Activated T-cell treated with anti-CD3 and anti-CD28 coated beads, Interleukin-2, amount 50 U/mL, for 4 hours (primary cell): ENCODE results near the gene DCST2. TPM values are rescaled to one million over a fixed set of nuclear protein-coding genes. Genes with fewer than 3 reads are reported as not detected.
"Not testable (repeated sequence)": the region's sequence is repeated elsewhere in the genome, so short reads cannot be mapped to it uniquely, and the experiment has no call there.

Source experiments
- ATAC-seq, 2 donors: fragments of 200-7000 bp; cut with Tn5 transposase; one replicate each; pipeline ENCODE4 v1.10.0; 2021
- DNase-seq: peaks from one replicate; pipeline ENCODE4 v3.0.0-alpha.2; 2020
- H3K27me3 Mint-ChIP-seq: one replicate; pipeline ENCODE4 v1.8.0; 2021; ENCODE audit warnings: low read depth, mixed read lengths
- H3K36me3 Mint-ChIP-seq: one replicate; pipeline ENCODE4 v1.8.0; 2022; ENCODE audit warnings: mixed read lengths; ENCODE audit not compliant: insufficient read depth
- H3K4me1 Mint-ChIP-seq: one replicate; pipeline ENCODE4 v1.8.0; 2021; ENCODE audit warnings: low read depth, mixed read lengths
- H3K4me3 Mint-ChIP-seq: one replicate; pipeline ENCODE4 v1.8.0; 2021; ENCODE audit warnings: mild to moderate bottlenecking, moderate library complexity, mixed read lengths
- H3K9me3 Mint-ChIP-seq: one replicate; pipeline ENCODE4 v1.8.0; 2021; ENCODE audit warnings: mixed read lengths
- total RNA-seq, 3 donors: library from RNA; stranded (reverse); gene quantifications; one replicate each; pipeline ENCODE4 v1.2.1, GENCODE V29; 2021

DCST2 gene
- total RNA-seq, 3 donors from 2014 or later: 0.08 TPM; not detected in 2

GRCh38 chr1:155000411-155000725 lies 33.2 kb downstream of the DCST2 start:
- no peaks in the 10 kb centered on the region for H3K9me3 Mint-ChIP-seq
- no peaks in the 10 kb centered on the region for H3K36me3 Mint-ChIP-seq
- no peaks in the 10 kb centered on the region for H3K27me3 Mint-ChIP-seq
- DNase-seq (no peak), ATAC-seq (no peak)
- peaks cover 43% of the 10 kb centered on the region for H3K4me1 Mint-ChIP-seq
- H3K4me3 Mint-ChIP-seq: peak overlapping the region; percentile 81

GRCh38 chr1:154999571-155000410 lies 33.8 kb downstream of the DCST2 start:
- no peak for ATAC-seq
- Mint-ChIP-seq H3K4me1 (peaks cover 39% of the 10 kb centered on the region), H3K36me3 (no peaks in the 10 kb centered on the region), H3K9me3 (no peaks in the 10 kb centered on the region), H3K27me3 (no peaks in the 10 kb centered on the region), H3K4me3 (peak overlapping the region; percentile 80)
- peak; percentile 51 for DNase-seq

GRCh38 chr1:154998818-154999570 lies 34.6 kb downstream of the DCST2 start:
- DNase-seq: peak; percentile 69
- peak; percentile 4 to 9 for ATAC-seq

GRCh38 chr1:154998201-154998780 lies 35.3 kb downstream of the DCST2 start:
- ATAC-seq (no peak), DNase-seq (no peak)
- Mint-ChIP-seq H3K36me3 (no peaks in the 10 kb centered on the region), H3K4me3 (no peak overlapping the region), H3K4me1 (peaks cover 27% of the 10 kb centered on the region), H3K27me3 (no peaks in the 10 kb centered on the region), H3K9me3 (no peaks in the 10 kb centered on the region)

More at GRCh38 chr1:154998818-154999570, 34.6 kb downstream of the DCST2 start:
- Mint-ChIP-seq H3K4me3 (peak overlapping the region; percentile 76), H3K27me3 (no peaks in the 10 kb centered on the region), H3K36me3 (no peaks in the 10 kb centered on the region), H3K9me3 (no peaks in the 10 kb centered on the region), H3K4me1 (peaks cover 31% of the 10 kb centered on the region)

- DNase-seq: no peak
- Mint-ChIP-seq H3K9me3 (no peaks in the 10 kb centered on the region), H3K4me3 (no peak overlapping the region), H3K4me1 (peaks cover 27% of the 10 kb centered on the region), H3K36me3 (peaks cover 2% of the 10 kb centered on the region), H3K27me3 (no peaks in the 10 kb centered on the region)
- ATAC-seq: no peak
Observed at GRCh38 chr1:154996966-154997701, 36.4 kb downstream of the DCST2 start.

- peaks cover 27% of the 10 kb centered on the region for H3K4me1 Mint-ChIP-seq
- not testable (repeated sequence) for H3K27me3 Mint-ChIP-seq, ATAC-seq, H3K36me3 Mint-ChIP-seq, H3K4me3 Mint-ChIP-seq, DNase-seq, H3K9me3 Mint-ChIP-seq
Observed at GRCh38 chr1:154995301-154995983, 38.1 kb downstream of the DCST2 start.

GRCh38 chr1:154994591-154994990 lies 39.0 kb downstream of the DCST2 start:
- peaks cover 22% of the 10 kb centered on the region for H3K4me1 Mint-ChIP-seq
- no peaks in the 10 kb centered on the region for H3K27me3 Mint-ChIP-seq
- H3K9me3 Mint-ChIP-seq: no peaks in the 10 kb centered on the region
- peaks cover 5% of the 10 kb centered on the region for H3K36me3 Mint-ChIP-seq
- no peak overlapping the region for H3K4me3 Mint-ChIP-seq
- ATAC-seq (no peak), DNase-seq (no peak)

GRCh38 chr1:154994269-154994587 lies 39.4 kb downstream of the DCST2 start:
- Mint-ChIP-seq H3K36me3 (peaks cover 8% of the 10 kb centered on the region), H3K4me3 (no peak overlapping the region), H3K27me3 (no peaks in the 10 kb centered on the region), H3K4me1 (peaks cover 25% of the 10 kb centered on the region), H3K9me3 (no peaks in the 10 kb centered on the region)
- DNase-seq: no peak
- ATAC-seq: no peak

- no peak for DNase-seq
Observed at GRCh38 chr1:154993572-154994268, 39.9 kb downstream of the DCST2 start, which contains the start of gene LENEP. LENEP (plus strand) TSS chr1:154993586; CDS start chr1:154993608, 22 bp downstream.

GRCh38 chr1:154992721-154993571 lies 40.6 kb downstream of the DCST2 start:
- no peak for DNase-seq
- peaks cover 20% of the 10 kb centered on the region for H3K36me3 Mint-ChIP-seq

More at GRCh38 chr1:154993572-154994268, 39.9 kb downstream of the DCST2 start, which contains the start of gene LENEP:
- Mint-ChIP-seq H3K36me3 (peaks cover 12% of the 10 kb centered on the region), H3K4me1 (peaks cover 24% of the 10 kb centered on the region), H3K9me3 (no peaks in the 10 kb centered on the region), H3K27me3 (no peaks in the 10 kb centered on the region), H3K4me3 (no peak within 1 kb of the TSS)
- no peak for ATAC-seq

GRCh38 chr1:154990276-154990675 lies 43.3 kb downstream of the DCST2 start:
- Mint-ChIP-seq H3K4me3 (no peak overlapping the region), H3K9me3 (no peaks in the 10 kb centered on the region), H3K36me3 (peaks cover 21% of the 10 kb centered on the region), H3K4me1 (peaks cover 12% of the 10 kb centered on the region), H3K27me3 (no peaks in the 10 kb centered on the region)
- no peak for DNase-seq
- ATAC-seq: no peak

More at GRCh38 chr1:154992721-154993571, 40.6 kb downstream of the DCST2 start:
- Mint-ChIP-seq H3K4me1 (peaks cover 23% of the 10 kb centered on the region), H3K4me3 (no peak overlapping the region), H3K9me3 (no peaks in the 10 kb centered on the region), H3K27me3 (no peaks in the 10 kb centered on the region)
- no peak for ATAC-seq

- Mint-ChIP-seq H3K36me3 (peaks cover 21% of the 10 kb centered on the region), H3K4me1 (peaks cover 15% of the 10 kb centered on the region), H3K27me3 (no peaks in the 10 kb centered on the region)
Observed at GRCh38 chr1:154989195-154989860, 44.3 kb downstream of the DCST2 start.

More at GRCh38 chr1:154989195-154989860, 44.3 kb downstream of the DCST2 start:
- H3K9me3 Mint-ChIP-seq: no peaks in the 10 kb centered on the region
- H3K4me3 Mint-ChIP-seq: no peak overlapping the region
- no peak for DNase-seq
- ATAC-seq: no peak
